Tibial nerve (tissue), 4 donors: ENCODE results near the gene ANK2. TPM values are rescaled to one million over a fixed set of nuclear protein-coding genes. Genes with fewer than 3 reads are reported as not detected.
A peak's percentile ranks its signal among the peaks of the same experiment; 100 is the strongest.

Source experiments
- DNase-seq, 2 donors: peaks; one replicate each; pipeline ENCODE4 v3.0.0-alpha.2; 2019; ENCODE audit warnings: low spot score in 2 of 2
- H3K27ac ChIP-seq, 4 donors: fragments of 200-600 bp; sonication (generic) in 3 of 4; one replicate each; pipeline ENCODE4 v1.5.1; 2017 to 2019; ENCODE audit warnings: mild to moderate bottlenecking in 1 of 4
- H3K27me3 ChIP-seq, 2 donors: fragments of 200-600 bp; sonication (generic) in 1 of 2; one replicate each; pipeline versions ENCODE4 v1.5.1 to v1.6.0; 2017 to 2019
- H3K36me3 ChIP-seq, 3 donors: fragments of 200-600 bp; sonication (generic); one replicate each; pipeline ENCODE4 v1.5.1; 2018 to 2019
- H3K4me1 ChIP-seq, 4 donors: fragments of 200-600 bp; sonication (generic) in 3 of 4; one replicate each; pipeline ENCODE4 v1.5.1; 2017 to 2019
- H3K4me3 ChIP-seq, 4 donors: fragments of 200-600 bp; sonication (generic) in 3 of 4; one replicate each; pipeline ENCODE4 v1.5.1; 2017 to 2019; ENCODE audit warnings: mild to moderate bottlenecking in 1 of 4, moderate library complexity in 1 of 4
- H3K9me3 ChIP-seq, 4 donors: fragments of 200-600 bp; sonication (generic) in 3 of 4; one replicate each; pipeline ENCODE4 v1.5.1; 2017 to 2019
- EP300 ChIP-seq, 2 donors: sonication (generic); formaldehyde crosslinking; IDR thresholded peaks; one replicate each; pipeline ENCODE4 v1.6.1; 2017; ENCODE audit warnings: antibody characterized with exemption in 2 of 2, mild to moderate bottlenecking in 1 of 2
- POLR2A ChIP-seq, 2 donors: fragments of 450-650 bp; IDR thresholded peaks; one replicate each; pipeline ENCODE4 v1.6.1; 2017; ENCODE audit warnings: antibody characterized with exemption in 2 of 2, mild to moderate bottlenecking in 2 of 2, moderate library complexity in 2 of 2
- WGBS, 2 donors: methylation state at CpG; one replicate each; pipeline ENCODE4 v1.1.5; 2018; 5-methylcytosine and 5-hydroxymethylcytosine counted together
- total RNA-seq, 4 donors: library from RNA; depleted of rRNA; stranded (reverse); fragments of >200 nt; gene quantifications; one replicate each; pipeline ENCODE4 v1.1.0, GENCODE V29; 2016
- TF ChIP-seq, protein P1 (sequence below), 5 experiments: fragments of 200-600 bp in 3 of 5; fragments of 450-650 bp in 2 of 5; sonication (generic) in 3 of 5; IDR thresholded peaks; one replicate each; pipeline ENCODE4 v1.5.1; 2016 to 2019; ENCODE audit warnings: antibody characterized with exemption in 5 of 5, mild to moderate bottlenecking in 3 of 5, moderate library complexity in 2 of 5

The ANK2 gene
- total RNA-seq, 4 donors from 2014 or later, result 63.9 to 113 (median 87.5) TPM

DNA sequence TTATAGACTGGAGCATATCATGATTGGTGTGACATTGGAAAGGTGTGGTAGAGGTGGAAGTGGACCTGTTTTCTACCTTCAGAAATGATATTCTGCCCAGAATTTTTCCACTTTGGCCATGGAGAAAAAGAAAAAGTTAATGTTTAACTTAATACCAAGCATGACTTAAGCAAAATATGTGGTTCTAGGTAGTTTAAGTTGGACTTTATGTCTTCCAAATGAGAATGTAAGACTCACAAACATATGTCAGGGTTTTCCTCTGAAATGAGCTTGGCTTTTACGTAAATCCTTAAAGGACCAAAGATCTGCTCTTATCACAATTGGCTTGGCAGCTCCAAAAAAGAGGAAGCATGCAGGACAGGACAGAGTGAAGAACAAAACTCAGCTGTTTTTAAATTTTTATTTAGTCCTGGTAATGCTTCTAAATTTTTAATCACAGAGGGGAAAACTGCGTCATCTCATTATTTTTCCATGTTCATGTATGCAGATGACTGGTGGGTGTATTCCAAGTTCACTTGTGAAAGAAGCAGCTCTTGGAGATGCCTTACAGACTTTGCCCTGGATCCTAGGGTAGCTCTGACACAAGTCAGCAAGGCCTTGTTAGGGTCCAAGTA is 98.2 kb downstream of the ANK2 start:
- no peaks in the 10 kb centered on the region for H3K36me3 ChIP-seq
- H3K27ac ChIP-seq, result peak overlapping the region in 3 of 4 donors; percentile 74 to 88 (median 83)
- peak overlapping the region; percentile 22 to 48 (median 32) for H3K4me3 ChIP-seq
- WGBS, 2 donors, result 40 to 41% methylated on average over 2 of the region's 2 CpGs
- H3K9me3 ChIP-seq, result no peaks in the 10 kb centered on the region
- no peak for DNase-seq
- H3K27me3 ChIP-seq, result no peaks in the 10 kb centered on the region
- no peak for TF ChIP-seq POLR2A (IDR thresholded peaks at IDR 0.05)
- no peak for TF ChIP-seq EP300 (IDR thresholded peaks at IDR 0.05)
- TF ChIP-seq, protein P1, sequence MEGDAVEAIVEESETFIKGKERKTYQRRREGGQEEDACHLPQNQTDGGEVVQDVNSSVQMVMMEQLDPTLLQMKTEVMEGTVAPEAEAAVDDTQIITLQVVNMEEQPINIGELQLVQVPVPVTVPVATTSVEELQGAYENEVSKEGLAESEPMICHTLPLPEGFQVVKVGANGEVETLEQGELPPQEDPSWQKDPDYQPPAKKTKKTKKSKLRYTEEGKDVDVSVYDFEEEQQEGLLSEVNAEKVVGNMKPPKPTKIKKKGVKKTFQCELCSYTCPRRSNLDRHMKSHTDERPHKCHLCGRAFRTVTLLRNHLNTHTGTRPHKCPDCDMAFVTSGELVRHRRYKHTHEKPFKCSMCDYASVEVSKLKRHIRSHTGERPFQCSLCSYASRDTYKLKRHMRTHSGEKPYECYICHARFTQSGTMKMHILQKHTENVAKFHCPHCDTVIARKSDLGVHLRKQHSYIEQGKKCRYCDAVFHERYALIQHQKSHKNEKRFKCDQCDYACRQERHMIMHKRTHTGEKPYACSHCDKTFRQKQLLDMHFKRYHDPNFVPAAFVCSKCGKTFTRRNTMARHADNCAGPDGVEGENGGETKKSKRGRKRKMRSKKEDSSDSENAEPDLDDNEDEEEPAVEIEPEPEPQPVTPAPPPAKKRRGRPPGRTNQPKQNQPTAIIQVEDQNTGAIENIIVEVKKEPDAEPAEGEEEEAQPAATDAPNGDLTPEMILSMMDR (IDR thresholded peaks at IDR 0.05), result no peak
- H3K4me1 ChIP-seq, result peaks cover 0 to 40% (median 2%) of the 10 kb centered on the region in 4 donors

DNA sequence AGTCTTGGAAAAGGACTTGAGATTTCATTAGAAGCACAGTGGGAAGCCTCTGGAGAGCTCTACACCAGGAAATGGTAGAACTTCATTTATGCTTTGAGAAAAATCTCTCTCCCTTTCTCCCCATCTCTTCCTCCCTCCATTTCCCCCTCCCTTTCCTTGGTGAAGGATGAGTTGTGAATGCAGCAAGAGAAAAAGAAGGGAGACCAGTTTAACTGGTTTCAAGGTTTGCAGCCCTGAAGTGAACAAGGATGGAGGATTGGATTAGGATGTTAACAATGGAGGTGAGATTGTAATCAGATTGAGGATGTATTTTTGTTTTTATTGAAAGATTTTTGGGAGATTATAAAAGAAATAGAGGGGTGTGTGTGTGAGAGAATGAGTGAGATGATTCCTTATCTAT is 99.5 kb downstream of the ANK2 start:
- Histone ChIP-seq H3K9me3 (no peaks in the 10 kb centered on the region), H3K4me1 (peaks cover 0 to 28% (median 2%) of the 10 kb centered on the region in 4 donors), H3K27ac (peak overlapping the region in 1 of 4 donors; percentile 39), H3K27me3 (no peaks in the 10 kb centered on the region), H3K4me3 (no peak overlapping the region), H3K36me3 (no peaks in the 10 kb centered on the region)
- no peak for TF ChIP-seq POLR2A (IDR thresholded peaks at IDR 0.05)
- TF ChIP-seq EP300 (IDR thresholded peaks at IDR 0.05), result no peak
- TF ChIP-seq, protein P1 (IDR thresholded peaks at IDR 0.05), result no peak
- no peak for DNase-seq

DNA sequence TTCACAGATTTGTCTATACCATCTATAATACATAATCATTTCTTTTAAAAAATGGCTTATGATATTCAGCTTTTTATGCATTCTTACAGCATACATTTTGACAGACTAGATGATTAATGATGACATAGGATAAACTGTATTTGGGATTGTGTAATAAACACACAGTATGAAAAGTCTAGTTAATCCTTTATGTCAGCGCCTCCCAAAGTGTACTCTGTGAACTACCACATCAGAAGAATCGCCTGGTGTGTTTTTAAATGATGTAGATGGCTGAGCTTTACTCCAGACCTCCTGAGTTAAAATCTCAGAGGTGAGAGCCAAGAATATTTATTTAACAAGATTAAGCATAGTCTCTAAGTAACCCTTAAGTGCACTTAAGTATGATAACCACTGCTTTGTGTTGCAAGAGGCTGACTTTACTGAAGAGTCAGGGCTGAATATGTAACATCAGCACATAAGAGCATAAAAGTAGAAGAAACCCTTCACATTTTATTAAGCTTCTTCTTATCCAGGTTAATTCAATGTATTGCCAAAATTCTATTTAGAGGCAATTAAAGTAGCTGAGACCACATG is 104.2 kb downstream of the ANK2 start:
- no peaks in the 10 kb centered on the region for H3K9me3 ChIP-seq
- WGBS, 2 donors, result 87% methylated on average over 2 of the region's 2 CpGs
- H3K4me3 ChIP-seq, result no peak overlapping the region
- TF ChIP-seq EP300 (IDR thresholded peaks at IDR 0.05), result no peak
- TF ChIP-seq, protein P1 (IDR thresholded peaks at IDR 0.05), result no peak
- TF ChIP-seq POLR2A (IDR thresholded peaks at IDR 0.05), result no peak
- H3K27ac ChIP-seq, result no peak overlapping the region
- H3K27me3 ChIP-seq, result no peaks in the 10 kb centered on the region
- no peaks in the 10 kb centered on the region for H3K4me1 ChIP-seq
- no peaks in the 10 kb centered on the region for H3K36me3 ChIP-seq
- no peak for DNase-seq

DNA sequence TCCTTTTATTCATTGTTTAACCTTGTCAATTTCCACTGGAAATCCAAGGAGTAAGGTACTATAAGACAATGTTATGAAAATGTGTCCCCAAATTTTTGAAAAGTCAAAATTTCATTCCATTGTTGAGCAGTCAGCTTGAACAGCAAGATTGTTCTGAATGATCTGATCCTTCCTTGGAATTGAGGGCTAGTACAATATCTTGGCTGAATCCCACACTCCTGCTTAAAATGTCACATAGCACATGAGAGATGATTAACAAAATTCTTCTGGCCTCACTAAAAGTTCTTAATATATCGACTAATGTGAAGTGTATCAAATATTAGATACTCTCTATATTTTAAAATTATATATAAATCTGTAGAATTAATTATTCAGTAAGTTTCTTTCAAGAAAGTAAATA is 104.8 kb downstream of the ANK2 start:
- 84 to 86% methylated on average over 1 of the region's 1 CpG for WGBS, 2 donors

More for the DNA sequence above, 104.8 kb downstream of the ANK2 start:
- Histone ChIP-seq H3K4me1 (no peaks in the 10 kb centered on the region), H3K27ac (no peak overlapping the region), H3K36me3 (no peaks in the 10 kb centered on the region), H3K4me3 (no peak overlapping the region), H3K27me3 (no peaks in the 10 kb centered on the region), H3K9me3 (no peaks in the 10 kb centered on the region)
- DNase-seq, result no peak
- TF ChIP-seq POLR2A (IDR thresholded peaks at IDR 0.05) (no peak), EP300 (IDR thresholded peaks at IDR 0.05) (no peak)
- TF ChIP-seq, protein P1 (IDR thresholded peaks at IDR 0.05), result no peak
